Midbrain (tissue), 1 donor: ENCODE results near the gene TNS4.

Experiments
- DNase-seq: peaks from one replicate; lab custom pipeline; 2025; lab: John Stamatoyannopoulos, UW

The TNS4 gene

GRCh38 chr17:40535438-40535837 lies 34.0 kb upstream of the TNS4 start:
- no peak for DNase-seq

- DNase-seq: no peak
Measured at GRCh38 chr17:40534371-40535189, 33.2 kb upstream of the TNS4 start.

DNA sequence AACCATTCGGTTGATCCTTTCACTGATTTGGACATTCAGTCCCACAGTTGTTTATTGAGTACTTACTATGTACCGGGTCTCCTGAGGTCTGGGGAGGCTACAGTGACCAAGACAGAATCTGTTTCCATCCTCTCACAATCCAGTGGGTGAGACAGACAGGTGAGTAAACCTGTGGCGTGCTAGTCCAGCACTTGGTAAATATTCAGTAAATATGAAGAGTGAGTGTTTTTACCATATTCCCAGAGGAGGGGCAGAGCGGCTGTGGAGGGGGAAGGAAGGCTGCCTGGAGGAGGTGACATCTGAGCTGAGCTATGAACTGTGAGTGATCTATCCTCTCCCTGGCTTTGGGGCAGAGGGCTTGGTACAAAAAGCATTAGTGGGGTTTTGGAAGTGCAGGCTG lies 32.5 kb upstream of the TNS4 start:
- DNase-seq: no peak

- no peak for DNase-seq
Measured at GRCh38 chr17:40532520-40533253, 31.3 kb upstream of the TNS4 start.

GRCh38 chr17:40531051-40531991 lies 29.9 kb upstream of the TNS4 start:
- DNase-seq: no peak

GRCh38 chr17:40530531-40530994 lies 29.1 kb upstream of the TNS4 start:
- no peak for DNase-seq

DNA sequence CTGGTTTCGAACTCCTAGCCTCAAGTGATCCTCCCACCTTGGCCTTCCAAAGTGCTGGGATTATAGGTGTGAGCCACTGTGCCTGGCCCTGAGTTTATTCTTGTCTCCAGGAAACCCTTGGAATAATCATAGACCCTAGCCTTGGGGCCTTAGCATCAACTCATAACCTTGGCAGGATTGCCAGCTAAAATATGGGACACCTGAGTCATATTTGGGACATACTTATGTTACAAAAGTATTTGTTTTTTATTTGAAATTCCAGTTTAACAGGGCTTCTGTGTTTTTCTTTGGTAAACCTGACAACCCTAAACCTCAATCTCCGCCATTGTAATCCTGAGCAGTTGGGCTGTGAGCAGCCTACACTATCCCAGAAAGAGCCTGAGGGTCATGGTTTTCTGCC lies 28.6 kb upstream of the TNS4 start:
- no peak for DNase-seq

- no peak for DNase-seq
Measured at GRCh38 chr17:40528692-40529417, 27.4 kb upstream of the TNS4 start.

GRCh38 chr17:40526668-40527067 lies 25.2 kb upstream of the TNS4 start:
- no peak for DNase-seq

DNA sequence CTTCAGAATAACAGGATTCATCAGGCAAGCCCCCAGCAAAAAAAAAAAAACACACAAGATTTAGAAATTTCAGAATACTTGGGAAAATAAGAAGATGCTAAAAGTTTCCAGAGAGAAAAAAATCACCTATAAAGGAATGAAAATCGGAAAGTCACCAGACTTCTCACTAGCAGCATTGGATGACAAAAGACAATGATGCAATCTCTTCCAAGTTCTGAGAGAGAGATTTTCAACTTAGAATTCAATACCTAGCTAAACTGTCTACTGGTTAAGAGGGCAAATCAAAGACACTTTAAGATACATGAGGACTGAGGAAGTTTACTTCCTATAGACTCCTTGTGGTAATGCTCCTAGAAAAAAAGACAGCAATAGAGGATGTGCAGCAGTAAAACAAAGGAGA lies 23.9 kb upstream of the TNS4 start:
- no peak for DNase-seq

DNA sequence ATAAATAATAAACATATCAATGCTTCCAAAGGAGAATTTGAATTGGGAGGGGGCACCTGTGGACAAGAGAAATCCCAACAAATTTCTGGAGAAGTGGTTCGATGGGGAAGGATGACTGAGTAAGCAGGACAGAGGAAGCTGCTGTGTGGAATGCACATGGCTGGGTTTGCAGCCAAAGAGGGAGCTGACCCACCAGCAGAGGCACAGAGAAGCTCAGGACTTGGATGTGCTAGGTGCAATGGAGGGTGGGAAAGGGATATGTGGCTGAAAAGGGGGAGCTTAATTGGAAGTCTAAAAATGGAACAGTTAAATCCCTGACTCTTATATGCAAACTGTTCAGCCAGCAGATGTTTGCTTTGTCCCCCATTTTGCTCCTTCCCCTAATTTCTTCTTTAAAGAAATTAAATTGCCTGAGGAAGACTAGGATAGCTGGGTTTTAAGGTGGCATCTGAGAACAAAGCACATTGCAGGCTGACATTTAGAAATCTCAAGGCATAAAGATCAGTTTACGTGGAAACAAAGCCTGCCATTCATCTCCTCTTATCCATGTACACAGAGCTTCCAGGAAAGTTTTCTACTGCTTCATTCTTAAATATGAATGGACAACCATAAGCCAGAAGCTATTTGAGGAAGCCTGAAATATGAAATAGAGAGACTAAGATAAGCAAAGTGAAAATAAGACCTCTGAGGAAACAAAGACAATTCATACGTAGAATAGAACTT lies 23.0 kb upstream of the TNS4 start:
- DNase-seq: no peak

DNA sequence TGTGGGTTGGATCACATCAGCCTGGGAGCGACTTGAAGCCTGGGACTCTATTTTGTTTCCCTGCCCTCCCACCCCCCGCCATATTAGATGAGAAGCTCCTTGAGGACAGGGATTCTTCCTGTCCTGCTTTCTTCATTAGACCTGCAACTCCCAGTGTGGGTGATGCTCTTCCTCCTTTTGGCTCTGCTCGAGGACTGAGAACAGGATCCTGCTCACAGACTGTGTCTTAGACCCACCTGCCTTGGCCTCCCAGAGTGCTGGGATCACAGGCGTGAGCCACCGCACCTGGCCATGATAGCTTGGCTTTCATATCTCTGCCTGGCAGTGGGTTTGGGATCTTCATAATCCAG lies 21.5 kb upstream of the TNS4 start:
- DNase-seq: no peak

GRCh38 chr17:40522250-40522960 lies 21.0 kb upstream of the TNS4 start:
- no peak for DNase-seq

- no peak for DNase-seq
Measured at GRCh38 chr17:40520991-40521453, 19.6 kb upstream of the TNS4 start.

- no peak for DNase-seq
Measured at GRCh38 chr17:40519089-40519775, 17.8 kb upstream of the TNS4 start.

DNA sequence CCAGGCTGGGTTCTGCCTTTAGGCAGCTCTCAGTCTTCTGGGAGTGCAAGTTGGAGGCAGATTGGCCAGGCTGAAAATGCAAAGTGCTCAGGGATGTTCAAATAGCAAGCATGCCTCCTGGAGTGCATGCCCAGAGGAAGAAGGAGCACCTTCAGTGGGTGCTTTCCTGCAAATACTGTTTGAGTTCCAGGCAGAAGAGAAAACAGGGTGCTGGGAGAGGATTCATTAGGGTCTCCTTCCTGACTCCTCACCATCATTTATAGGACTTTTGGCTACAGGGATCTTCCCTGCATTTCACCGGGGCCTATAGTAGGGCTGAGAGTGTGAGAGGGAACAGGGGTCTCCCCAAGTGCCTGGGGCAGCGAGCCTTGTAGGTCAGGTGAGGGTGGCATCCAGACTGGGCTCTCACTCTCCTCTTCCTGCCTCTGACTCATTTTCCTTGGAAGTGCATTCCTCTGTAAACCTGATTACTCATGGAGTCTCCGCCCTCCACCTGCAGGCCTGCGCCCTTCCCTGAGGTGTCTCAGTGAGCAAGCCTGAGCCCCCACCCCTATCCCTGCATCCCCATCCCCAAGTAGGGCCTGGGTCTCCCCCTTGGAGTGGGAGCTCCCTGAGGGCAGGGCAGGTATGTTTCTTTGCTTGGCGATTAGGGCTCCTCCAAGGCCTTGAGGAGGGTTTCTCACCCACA lies 17.1 kb upstream of the TNS4 start:
- DNase-seq: no peak

DNA sequence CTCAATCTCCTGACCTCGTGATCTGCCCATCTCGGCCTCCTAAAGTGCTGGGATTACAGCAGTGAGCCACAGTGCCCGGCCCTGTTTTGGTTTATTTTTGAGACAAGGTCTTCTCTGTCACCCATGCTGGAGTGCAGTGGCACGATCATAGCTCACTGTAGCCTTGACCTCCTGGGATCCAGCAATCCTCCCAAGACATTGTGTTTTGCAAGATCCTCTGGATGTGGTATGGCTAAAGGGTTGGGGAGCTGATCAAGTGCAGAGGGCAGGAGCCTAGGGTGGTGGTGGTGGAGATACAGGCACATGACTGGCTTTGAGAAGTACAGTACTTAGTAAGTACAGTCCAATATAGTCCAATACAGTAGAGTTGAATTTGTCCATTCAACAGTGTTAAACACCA lies 16.6 kb upstream of the TNS4 start:
- DNase-seq: no peak

DNA sequence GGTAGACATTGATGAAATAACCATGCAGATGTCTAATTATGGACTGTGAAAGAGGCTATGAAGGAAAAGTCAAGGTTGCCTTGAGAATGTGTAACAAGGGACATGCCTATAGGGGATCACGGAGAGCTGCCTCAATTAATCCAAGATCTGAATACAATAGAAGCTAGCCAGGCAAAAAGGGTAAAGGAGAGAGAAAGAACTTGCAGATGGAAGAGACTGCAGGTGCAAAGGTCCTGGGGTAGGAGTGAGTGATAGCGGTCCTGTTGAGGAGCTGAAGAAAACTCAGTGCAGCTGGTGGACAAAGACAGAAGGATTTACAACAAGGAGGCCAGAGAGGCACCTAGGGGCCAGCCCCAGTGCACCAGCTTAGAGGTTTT lies 15.9 kb upstream of the TNS4 start:
- no peak for DNase-seq
